HEK293 (cell line): ENCODE data around the gene MIEF2.

Experiments
- CTCF ChIA-PET: fragments of 350-600 bp; formaldehyde crosslinking; extraction: SDS; loops from one replicate; lab custom pipeline; 2021; ENCODE audit warnings: antibody characterized with exemption; lab: Yijun Ruan, JAX
- POLR2A ChIA-PET: fragments of 300-600 bp; formaldehyde crosslinking; extraction: SDS; loops from one replicate; lab custom pipeline; 2020; ENCODE audit warnings: antibody characterized with exemption, inconsistent platforms; lab: Yijun Ruan, JAX
- H3K27ac ChIP-seq: fragments of 200-500 bp; sonication (Bioruptor generic); 2 replicates; pipeline ENCODE4 v1.5.1; 2014; ENCODE audit warnings: low read depth, low read length, control low read depth, inconsistent platforms; ENCODE audit errors: extremely low read depth
- H3K36me3 ChIP-seq, 2 experiments: fragments of 200-500 bp in 1 of 2; sonication (Bioruptor generic) in 1 of 2; 1 replicate in 1 of 2; 2 replicates in 1 of 2; pipeline ENCODE4 v1.5.1; 2014 to 2017; ENCODE audit warnings: inconsistent platforms in 2 of 2, low read length in 2 of 2; ENCODE audit not compliant: control insufficient read depth in 2 of 2, insufficient read depth in 1 of 2
- H3K4me1 ChIP-seq: fragments of 200-500 bp; sonication (Bioruptor generic); 2 replicates; pipeline ENCODE4 v1.5.1; 2014; ENCODE audit warnings: mild to moderate bottlenecking, low read length, inconsistent platforms; ENCODE audit not compliant: control insufficient read depth, insufficient read depth
- H3K4me3 ChIP-seq: 2 replicates; pipeline ENCODE4 v1.5.1; 2011; ENCODE audit warnings: low read depth, mild to moderate bottlenecking, control low read depth, low read length, moderate library complexity
- H3K9me3 ChIP-seq: fragments of 200-500 bp; sonication (Bioruptor generic); 2 replicates; pipeline ENCODE4 v1.5.1; 2014; ENCODE audit warnings: low read depth, low read length, inconsistent platforms; ENCODE audit not compliant: control insufficient read depth, insufficient read depth
- HOXD13 ChIP-seq: sonication (generic); formaldehyde crosslinking; IDR thresholded peaks from 2 replicates; pipeline ENCODE4 v1.8.0; 2022; ENCODE audit warnings: missing genetic modification reagents, borderline replicate concordance
- ZBTB1 ChIP-seq: fragments of 450-650 bp; formaldehyde crosslinking; IDR thresholded peaks from 2 replicates; pipeline ENCODE4 v1.5.1; 2016; ENCODE audit warnings: missing biosample characterization, missing genetic modification characterization
- ZNF416 ChIP-seq: fragments of 450-650 bp; formaldehyde crosslinking; IDR thresholded peaks from 2 replicates; pipeline ENCODE4 v1.5.1; 2016; ENCODE audit warnings: missing biosample characterization, missing genetic modification characterization
- ZNF426 ChIP-seq: fragments of 450-650 bp; formaldehyde crosslinking; IDR thresholded peaks from 2 replicates; pipeline ENCODE4 v1.5.1; 2017; ENCODE audit warnings: missing biosample characterization, missing genetic modification characterization, mild to moderate bottlenecking, inconsistent platforms, moderate library complexity
- ZNF560 ChIP-seq: fragments of 450-650 bp; formaldehyde crosslinking; IDR thresholded peaks from 2 replicates; pipeline ENCODE4 v1.5.1; 2017; ENCODE audit warnings: missing biosample characterization, missing genetic modification characterization, borderline replicate concordance
- ZNF571 ChIP-seq: fragments of 450-650 bp; formaldehyde crosslinking; IDR thresholded peaks from 2 replicates; pipeline ENCODE4 v1.5.0; 2017; ENCODE audit warnings: missing biosample characterization, missing genetic modification characterization
- ZNF621 ChIP-seq: fragments of 450-650 bp; formaldehyde crosslinking; IDR thresholded peaks from 2 replicates; pipeline ENCODE4 v1.5.1; 2017; ENCODE audit warnings: missing biosample characterization, missing genetic modification characterization
- ZNF664 ChIP-seq: fragments of 450-650 bp; formaldehyde crosslinking; IDR thresholded peaks from 2 replicates; pipeline ENCODE4 v1.5.1; 2016; ENCODE audit warnings: missing biosample characterization, missing genetic modification characterization
- ZNF677 ChIP-seq: fragments of 450-650 bp; IDR thresholded peaks from 2 replicates; pipeline ENCODE4 v1.5.0; 2018; ENCODE audit warnings: missing biosample characterization, mild to moderate bottlenecking, missing genetic modification characterization, moderate library complexity
- TF ChIP-seq, protein P1 (sequence below): fragments of 450-650 bp; formaldehyde crosslinking; IDR thresholded peaks from 2 replicates; pipeline ENCODE4 v1.5.1; 2016; ENCODE audit warnings: missing biosample characterization, missing genetic modification characterization
- TF ChIP-seq, protein P2 (sequence below): fragments of 450-650 bp; formaldehyde crosslinking; conservative IDR thresholded peaks from 2 replicates; pipeline ENCODE4 v1.5.1; 2016; ENCODE audit warnings: low read depth, missing biosample characterization, missing genetic modification characterization
- TF ChIP-seq, protein P3 (sequence below): fragments of 450-650 bp; formaldehyde crosslinking; conservative IDR thresholded peaks from 2 replicates; pipeline ENCODE4 v1.5.1; 2016; ENCODE audit warnings: low read depth, missing biosample characterization, missing genetic modification characterization
- TF ChIP-seq, protein P4 (sequence below): fragments of 450-650 bp; IDR thresholded peaks from 2 replicates; pipeline ENCODE4 v1.5.1; 2018; ENCODE audit warnings: missing biosample characterization, missing genetic modification characterization
- TF ChIP-seq, protein P5 (sequence below): fragments of 450-650 bp; formaldehyde crosslinking; IDR thresholded peaks from 2 replicates; pipeline ENCODE4 v1.5.0; 2017; ENCODE audit warnings: missing biosample characterization, missing genetic modification characterization, borderline replicate concordance
- TF ChIP-seq, protein P6 (sequence below): fragments of 450-650 bp; formaldehyde crosslinking; IDR thresholded peaks from 2 replicates; pipeline ENCODE4 v1.5.1; 2016; ENCODE audit warnings: missing biosample characterization, missing genetic modification characterization
- TF ChIP-seq, protein P7 (sequence below): fragments of 450-650 bp; formaldehyde crosslinking; IDR thresholded peaks from 2 replicates; pipeline ENCODE4 v1.5.1; 2016; ENCODE audit warnings: missing biosample characterization, missing genetic modification characterization

MIEF2 gene

DNA sequence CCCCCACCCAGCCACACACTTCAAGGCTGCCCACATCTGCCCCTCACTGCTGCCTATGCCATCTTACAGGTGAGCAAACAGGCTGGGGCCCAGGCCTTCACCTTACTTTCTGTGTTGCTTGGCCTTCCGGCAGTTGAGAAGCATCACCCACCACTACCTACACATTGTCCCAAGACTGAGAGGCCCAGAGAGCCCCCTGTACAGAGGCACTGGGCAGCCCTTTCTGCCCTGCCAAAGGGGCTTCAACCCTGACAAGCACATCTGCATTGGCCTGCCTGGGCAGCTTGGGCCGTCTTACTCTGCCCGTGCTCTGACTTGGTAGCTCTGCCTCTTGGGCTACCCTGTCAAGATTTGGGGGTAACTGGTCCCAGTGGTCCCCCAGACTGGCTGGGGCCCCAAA is 1.2 kb downstream of the MIEF2 start:
- H3K4me1 ChIP-seq, result peaks cover 12% of the 10 kb centered on the region
- peak overlapping the region; percentile 92; the same call in 1 of the 2 replicates for H3K27ac ChIP-seq
- no peaks in the 10 kb centered on the region for H3K9me3 ChIP-seq
- POLR2A ChIA-PET, result interaction anchor here (0.6 to 4.2 kb wide), 4 partner anchors 8 to 1875 kb away, joined by 3 to 24 read pairs (median 5); partner anchors contain the start of gene ALKBH5
- peaks cover 0 to 40% of the 10 kb centered on the region in 2 experiments; a peak in 1 of 3 replicates for H3K36me3 ChIP-seq
- CTCF ChIA-PET, result interaction anchor here (0.6 kb wide), 1 partner anchor 14 kb away, joined by 3 read pairs; no protein-coding TSS in a partner anchor
- peak overlapping the region; percentile 87 for H3K4me3 ChIP-seq
- TF ChIP-seq ZNF621 (tag by site-specific recombination), result no peak
- no peak for TF ChIP-seq ZNF677 (tag by site-specific recombination)
- TF ChIP-seq ZNF426 (tag by site-specific recombination), result no peak
- no peak for TF ChIP-seq ZNF416 (tag by site-specific recombination)
- TF ChIP-seq, protein P1, sequence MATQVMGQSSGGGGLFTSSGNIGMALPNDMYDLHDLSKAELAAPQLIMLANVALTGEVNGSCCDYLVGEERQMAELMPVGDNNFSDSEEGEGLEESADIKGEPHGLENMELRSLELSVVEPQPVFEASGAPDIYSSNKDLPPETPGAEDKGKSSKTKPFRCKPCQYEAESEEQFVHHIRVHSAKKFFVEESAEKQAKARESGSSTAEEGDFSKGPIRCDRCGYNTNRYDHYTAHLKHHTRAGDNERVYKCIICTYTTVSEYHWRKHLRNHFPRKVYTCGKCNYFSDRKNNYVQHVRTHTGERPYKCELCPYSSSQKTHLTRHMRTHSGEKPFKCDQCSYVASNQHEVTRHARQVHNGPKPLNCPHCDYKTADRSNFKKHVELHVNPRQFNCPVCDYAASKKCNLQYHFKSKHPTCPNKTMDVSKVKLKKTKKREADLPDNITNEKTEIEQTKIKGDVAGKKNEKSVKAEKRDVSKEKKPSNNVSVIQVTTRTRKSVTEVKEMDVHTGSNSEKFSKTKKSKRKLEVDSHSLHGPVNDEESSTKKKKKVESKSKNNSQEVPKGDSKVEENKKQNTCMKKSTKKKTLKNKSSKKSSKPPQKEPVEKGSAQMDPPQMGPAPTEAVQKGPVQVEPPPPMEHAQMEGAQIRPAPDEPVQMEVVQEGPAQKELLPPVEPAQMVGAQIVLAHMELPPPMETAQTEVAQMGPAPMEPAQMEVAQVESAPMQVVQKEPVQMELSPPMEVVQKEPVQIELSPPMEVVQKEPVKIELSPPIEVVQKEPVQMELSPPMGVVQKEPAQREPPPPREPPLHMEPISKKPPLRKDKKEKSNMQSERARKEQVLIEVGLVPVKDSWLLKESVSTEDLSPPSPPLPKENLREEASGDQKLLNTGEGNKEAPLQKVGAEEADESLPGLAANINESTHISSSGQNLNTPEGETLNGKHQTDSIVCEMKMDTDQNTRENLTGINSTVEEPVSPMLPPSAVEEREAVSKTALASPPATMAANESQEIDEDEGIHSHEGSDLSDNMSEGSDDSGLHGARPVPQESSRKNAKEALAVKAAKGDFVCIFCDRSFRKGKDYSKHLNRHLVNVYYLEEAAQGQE (tag by site-specific recombination), result no peak
- TF ChIP-seq, protein P2, sequence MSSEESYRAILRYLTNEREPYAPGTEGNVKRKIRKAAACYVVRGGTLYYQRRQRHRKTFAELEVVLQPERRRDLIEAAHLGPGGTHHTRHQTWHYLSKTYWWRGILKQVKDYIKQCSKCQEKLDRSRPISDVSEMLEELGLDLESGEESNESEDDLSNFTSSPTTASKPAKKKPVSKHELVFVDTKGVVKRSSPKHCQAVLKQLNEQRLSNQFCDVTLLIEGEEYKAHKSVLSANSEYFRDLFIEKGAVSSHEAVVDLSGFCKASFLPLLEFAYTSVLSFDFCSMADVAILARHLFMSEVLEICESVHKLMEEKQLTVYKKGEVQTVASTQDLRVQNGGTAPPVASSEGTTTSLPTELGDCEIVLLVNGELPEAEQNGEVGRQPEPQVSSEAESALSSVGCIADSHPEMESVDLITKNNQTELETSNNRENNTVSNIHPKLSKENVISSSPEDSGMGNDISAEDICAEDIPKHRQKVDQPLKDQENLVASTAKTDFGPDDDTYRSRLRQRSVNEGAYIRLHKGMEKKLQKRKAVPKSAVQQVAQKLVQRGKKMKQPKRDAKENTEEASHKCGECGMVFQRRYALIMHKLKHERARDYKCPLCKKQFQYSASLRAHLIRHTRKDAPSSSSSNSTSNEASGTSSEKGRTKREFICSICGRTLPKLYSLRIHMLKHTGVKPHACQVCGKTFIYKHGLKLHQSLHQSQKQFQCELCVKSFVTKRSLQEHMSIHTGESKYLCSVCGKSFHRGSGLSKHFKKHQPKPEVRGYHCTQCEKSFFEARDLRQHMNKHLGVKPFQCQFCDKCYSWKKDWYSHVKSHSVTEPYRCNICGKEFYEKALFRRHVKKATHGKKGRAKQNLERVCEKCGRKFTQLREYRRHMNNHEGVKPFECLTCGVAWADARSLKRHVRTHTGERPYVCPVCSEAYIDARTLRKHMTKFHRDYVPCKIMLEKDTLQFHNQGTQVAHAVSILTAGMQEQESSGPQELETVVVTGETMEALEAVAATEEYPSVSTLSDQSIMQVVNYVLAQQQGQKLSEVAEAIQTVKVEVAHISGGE (tag by site-specific recombination), result no peak
- no peak for TF ChIP-seq ZNF571 (tag by site-specific recombination)
- no peak for TF ChIP-seq ZBTB1
- no peak for TF ChIP-seq ZNF560
- TF ChIP-seq, protein P3, sequence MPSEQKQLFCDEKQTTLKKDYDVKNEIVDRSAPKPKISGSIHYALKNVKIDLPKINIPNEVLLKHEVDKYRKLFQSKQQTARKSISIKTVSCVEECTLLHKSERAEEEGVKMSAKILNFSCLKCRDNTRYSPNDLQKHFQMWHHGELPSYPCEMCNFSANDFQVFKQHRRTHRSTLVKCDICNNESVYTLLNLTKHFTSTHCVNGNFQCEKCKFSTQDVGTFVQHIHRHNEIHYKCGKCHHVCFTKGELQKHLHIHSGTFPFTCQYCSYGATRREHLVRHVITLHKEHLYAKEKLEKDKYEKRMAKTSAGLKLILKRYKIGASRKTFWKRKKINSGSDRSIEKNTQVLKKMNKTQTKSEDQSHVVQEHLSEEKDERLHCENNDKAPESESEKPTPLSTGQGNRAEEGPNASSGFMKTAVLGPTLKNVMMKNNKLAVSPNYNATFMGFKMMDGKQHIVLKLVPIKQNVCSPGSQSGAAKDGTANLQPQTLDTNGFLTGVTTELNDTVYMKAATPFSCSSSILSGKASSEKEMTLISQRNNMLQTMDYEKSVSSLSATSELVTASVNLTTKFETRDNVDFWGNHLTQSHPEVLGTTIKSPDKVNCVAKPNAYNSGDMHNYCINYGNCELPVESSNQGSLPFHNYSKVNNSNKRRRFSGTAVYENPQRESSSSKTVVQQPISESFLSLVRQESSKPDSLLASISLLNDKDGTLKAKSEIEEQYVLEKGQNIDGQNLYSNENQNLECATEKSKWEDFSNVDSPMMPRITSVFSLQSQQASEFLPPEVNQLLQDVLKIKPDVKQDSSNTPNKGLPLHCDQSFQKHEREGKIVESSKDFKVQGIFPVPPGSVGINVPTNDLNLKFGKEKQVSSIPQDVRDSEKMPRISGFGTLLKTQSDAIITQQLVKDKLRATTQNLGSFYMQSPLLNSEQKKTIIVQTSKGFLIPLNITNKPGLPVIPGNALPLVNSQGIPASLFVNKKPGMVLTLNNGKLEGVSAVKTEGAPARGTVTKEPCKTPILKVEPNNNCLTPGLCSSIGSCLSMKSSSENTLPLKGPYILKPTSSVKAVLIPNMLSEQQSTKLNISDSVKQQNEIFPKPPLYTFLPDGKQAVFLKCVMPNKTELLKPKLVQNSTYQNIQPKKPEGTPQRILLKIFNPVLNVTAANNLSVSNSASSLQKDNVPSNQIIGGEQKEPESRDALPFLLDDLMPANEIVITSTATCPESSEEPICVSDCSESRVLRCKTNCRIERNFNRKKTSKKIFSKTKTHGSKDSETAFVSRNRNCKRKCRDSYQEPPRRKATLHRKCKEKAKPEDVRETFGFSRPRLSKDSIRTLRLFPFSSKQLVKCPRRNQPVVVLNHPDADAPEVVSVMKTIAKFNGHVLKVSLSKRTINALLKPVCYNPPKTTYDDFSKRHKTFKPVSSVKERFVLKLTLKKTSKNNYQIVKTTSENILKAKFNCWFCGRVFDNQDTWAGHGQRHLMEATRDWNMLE (tag by site-specific recombination), result no peak
- TF ChIP-seq, protein P4, sequence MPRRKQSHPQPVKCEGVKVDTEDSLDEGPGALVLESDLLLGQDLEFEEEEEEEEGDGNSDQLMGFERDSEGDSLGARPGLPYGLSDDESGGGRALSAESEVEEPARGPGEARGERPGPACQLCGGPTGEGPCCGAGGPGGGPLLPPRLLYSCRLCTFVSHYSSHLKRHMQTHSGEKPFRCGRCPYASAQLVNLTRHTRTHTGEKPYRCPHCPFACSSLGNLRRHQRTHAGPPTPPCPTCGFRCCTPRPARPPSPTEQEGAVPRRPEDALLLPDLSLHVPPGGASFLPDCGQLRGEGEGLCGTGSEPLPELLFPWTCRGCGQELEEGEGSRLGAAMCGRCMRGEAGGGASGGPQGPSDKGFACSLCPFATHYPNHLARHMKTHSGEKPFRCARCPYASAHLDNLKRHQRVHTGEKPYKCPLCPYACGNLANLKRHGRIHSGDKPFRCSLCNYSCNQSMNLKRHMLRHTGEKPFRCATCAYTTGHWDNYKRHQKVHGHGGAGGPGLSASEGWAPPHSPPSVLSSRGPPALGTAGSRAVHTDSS (tag by site-specific recombination), result no peak
- TF ChIP-seq, protein P5, sequence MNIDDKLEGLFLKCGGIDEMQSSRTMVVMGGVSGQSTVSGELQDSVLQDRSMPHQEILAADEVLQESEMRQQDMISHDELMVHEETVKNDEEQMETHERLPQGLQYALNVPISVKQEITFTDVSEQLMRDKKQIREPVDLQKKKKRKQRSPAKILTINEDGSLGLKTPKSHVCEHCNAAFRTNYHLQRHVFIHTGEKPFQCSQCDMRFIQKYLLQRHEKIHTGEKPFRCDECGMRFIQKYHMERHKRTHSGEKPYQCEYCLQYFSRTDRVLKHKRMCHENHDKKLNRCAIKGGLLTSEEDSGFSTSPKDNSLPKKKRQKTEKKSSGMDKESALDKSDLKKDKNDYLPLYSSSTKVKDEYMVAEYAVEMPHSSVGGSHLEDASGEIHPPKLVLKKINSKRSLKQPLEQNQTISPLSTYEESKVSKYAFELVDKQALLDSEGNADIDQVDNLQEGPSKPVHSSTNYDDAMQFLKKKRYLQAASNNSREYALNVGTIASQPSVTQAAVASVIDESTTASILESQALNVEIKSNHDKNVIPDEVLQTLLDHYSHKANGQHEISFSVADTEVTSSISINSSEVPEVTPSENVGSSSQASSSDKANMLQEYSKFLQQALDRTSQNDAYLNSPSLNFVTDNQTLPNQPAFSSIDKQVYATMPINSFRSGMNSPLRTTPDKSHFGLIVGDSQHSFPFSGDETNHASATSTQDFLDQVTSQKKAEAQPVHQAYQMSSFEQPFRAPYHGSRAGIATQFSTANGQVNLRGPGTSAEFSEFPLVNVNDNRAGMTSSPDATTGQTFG, result no peak
- TF ChIP-seq, protein P6, sequence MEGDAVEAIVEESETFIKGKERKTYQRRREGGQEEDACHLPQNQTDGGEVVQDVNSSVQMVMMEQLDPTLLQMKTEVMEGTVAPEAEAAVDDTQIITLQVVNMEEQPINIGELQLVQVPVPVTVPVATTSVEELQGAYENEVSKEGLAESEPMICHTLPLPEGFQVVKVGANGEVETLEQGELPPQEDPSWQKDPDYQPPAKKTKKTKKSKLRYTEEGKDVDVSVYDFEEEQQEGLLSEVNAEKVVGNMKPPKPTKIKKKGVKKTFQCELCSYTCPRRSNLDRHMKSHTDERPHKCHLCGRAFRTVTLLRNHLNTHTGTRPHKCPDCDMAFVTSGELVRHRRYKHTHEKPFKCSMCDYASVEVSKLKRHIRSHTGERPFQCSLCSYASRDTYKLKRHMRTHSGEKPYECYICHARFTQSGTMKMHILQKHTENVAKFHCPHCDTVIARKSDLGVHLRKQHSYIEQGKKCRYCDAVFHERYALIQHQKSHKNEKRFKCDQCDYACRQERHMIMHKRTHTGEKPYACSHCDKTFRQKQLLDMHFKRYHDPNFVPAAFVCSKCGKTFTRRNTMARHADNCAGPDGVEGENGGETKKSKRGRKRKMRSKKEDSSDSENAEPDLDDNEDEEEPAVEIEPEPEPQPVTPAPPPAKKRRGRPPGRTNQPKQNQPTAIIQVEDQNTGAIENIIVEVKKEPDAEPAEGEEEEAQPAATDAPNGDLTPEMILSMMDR (tag by site-specific recombination), result no peak
- TF ChIP-seq, protein P7, sequence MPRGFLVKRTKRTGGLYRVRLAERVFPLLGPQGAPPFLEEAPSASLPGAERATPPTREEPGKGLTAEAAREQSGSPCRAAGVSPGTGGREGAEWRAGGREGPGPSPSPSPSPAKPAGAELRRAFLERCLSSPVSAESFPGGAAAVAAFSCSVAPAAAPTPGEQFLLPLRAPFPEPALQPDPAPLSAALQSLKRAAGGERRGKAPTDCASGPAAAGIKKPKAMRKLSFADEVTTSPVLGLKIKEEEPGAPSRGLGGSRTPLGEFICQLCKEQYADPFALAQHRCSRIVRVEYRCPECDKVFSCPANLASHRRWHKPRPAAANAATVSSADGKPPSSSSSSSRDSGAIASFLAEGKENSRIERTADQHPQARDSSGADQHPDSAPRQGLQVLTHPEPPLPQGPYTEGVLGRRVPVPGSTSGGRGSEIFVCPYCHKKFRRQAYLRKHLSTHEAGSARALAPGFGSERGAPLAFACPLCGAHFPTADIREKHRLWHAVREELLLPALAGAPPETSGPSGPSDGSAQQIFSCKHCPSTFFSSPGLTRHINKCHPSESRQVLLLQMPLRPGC (tag by site-specific recombination), result no peak
- TF ChIP-seq HOXD13 (CRISPR knock-in tag), result no peak
- no peak for TF ChIP-seq ZNF664
